ENCODE data around the gene GPT2.
A peak's percentile ranks its signal among the peaks of the same experiment; 100 is the strongest.

Gene GPT2

GRCh38 chr16:46875243-46875642, 8.9 kb upstream of the GPT2 start:
- Mint-ChIP-seq H3K27ac (ENCODE audit: low read depth) (no peak overlapping the region), H3K4me3 (no peak overlapping the region), H3K4me1 (no peaks in the 10 kb centered on the region), H3K9me3 (no peaks in the 10 kb centered on the region), H3K36me3 (ENCODE audit: insufficient read depth) (no peaks in the 10 kb centered on the region), H3K27me3 (peaks cover 23% of the 10 kb centered on the region)
- no peak for ATAC-seq (replicated peaks; ENCODE audit: extremely low read depth, poor library complexity, severe bottlenecking)
- DNase-seq (ENCODE audit: low spot score in 2 of 2), result no peak

DNA sequence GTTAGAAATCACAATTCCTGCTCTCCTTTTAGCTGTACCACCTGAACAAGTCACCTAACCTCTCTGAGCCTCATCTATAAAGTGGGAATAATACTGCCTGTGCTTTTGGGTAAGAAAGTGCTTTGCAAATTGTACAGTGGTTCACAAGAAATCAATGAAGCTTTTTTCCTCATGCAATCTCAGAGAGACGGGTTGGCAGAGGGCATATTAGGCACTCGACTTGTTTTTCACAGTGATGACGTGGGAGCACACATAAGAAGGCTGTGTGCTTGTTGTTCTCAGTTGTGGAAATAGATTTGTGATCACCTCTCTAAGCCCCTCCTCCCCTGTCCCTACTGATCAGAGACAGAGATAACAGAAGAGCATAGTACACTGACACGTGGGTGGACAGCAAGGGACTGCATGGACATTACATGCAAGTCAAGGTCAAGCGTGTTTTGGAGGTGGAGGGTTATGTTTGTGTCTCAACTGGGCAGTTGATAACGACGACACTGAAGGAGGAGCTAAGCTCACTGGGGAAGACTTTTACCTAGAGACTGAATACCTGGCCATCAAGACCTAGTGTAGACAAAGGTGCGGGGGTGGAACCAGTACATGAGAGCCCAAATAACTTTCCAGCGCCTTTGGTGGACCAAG, 1.7 kb upstream of the GPT2 start:
- Mint-ChIP-seq H3K27ac (ENCODE audit: low read depth) (no peak overlapping the region), H3K4me3 (peak overlapping the region; percentile 86), H3K27me3 (peaks cover 59% of the 10 kb centered on the region), H3K9me3 (no peaks in the 10 kb centered on the region), H3K36me3 (ENCODE audit: insufficient read depth) (peaks cover 2% of the 10 kb centered on the region), H3K4me1 (peaks cover 14% of the 10 kb centered on the region)
- DNase-seq (ENCODE audit: low spot score in 2 of 2) (no peak), ATAC-seq (replicated peaks; ENCODE audit: extremely low read depth, poor library complexity, severe bottlenecking) (no peak)

DNA sequence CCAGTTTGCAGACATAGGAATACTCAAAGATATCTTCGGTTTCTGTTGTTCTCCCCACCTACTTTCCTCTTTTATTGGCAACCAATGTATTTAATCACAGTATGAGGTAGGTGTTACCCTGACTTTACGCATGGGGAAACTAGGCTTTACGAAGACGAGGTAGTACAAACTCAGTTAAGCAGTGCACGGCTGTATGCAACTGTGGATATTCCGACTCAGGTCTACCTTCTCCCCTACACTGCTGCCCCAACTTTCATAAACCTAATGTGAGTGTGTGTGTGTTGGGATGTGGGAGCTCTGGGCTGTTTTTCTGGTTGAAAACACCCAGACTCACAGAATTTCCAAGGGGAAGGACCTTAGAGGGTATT, 1.2 kb upstream of the GPT2 start:
- H3K27ac Mint-ChIP-seq (ENCODE audit: low read depth), result no peak overlapping the region

GRCh38 chr16:46883353-46883689, 841 bp upstream of the GPT2 start:
- Mint-ChIP-seq H3K27me3 (peaks cover 59% of the 10 kb centered on the region), H3K27ac (ENCODE audit: low read depth) (peak overlapping the region; percentile 9), H3K4me1 (peaks cover 14% of the 10 kb centered on the region), H3K36me3 (ENCODE audit: insufficient read depth) (peaks cover 2% of the 10 kb centered on the region), H3K4me3 (peak overlapping the region; percentile 86), H3K9me3 (no peaks in the 10 kb centered on the region)
- no peak for ATAC-seq (replicated peaks; ENCODE audit: extremely low read depth, poor library complexity, severe bottlenecking)
- no peak for DNase-seq (ENCODE audit: low spot score in 2 of 2)

More for the DNA sequence above, 1.2 kb upstream of the GPT2 start:
- Mint-ChIP-seq H3K4me1 (peaks cover 14% of the 10 kb centered on the region), H3K36me3 (ENCODE audit: insufficient read depth) (peaks cover 2% of the 10 kb centered on the region), H3K27me3 (peaks cover 59% of the 10 kb centered on the region), H3K4me3 (peak overlapping the region; percentile 86), H3K9me3 (no peaks in the 10 kb centered on the region)
- DNase-seq (ENCODE audit: low spot score in 2 of 2), result no peak
- no peak for ATAC-seq (replicated peaks; ENCODE audit: extremely low read depth, poor library complexity, severe bottlenecking)

DNA sequence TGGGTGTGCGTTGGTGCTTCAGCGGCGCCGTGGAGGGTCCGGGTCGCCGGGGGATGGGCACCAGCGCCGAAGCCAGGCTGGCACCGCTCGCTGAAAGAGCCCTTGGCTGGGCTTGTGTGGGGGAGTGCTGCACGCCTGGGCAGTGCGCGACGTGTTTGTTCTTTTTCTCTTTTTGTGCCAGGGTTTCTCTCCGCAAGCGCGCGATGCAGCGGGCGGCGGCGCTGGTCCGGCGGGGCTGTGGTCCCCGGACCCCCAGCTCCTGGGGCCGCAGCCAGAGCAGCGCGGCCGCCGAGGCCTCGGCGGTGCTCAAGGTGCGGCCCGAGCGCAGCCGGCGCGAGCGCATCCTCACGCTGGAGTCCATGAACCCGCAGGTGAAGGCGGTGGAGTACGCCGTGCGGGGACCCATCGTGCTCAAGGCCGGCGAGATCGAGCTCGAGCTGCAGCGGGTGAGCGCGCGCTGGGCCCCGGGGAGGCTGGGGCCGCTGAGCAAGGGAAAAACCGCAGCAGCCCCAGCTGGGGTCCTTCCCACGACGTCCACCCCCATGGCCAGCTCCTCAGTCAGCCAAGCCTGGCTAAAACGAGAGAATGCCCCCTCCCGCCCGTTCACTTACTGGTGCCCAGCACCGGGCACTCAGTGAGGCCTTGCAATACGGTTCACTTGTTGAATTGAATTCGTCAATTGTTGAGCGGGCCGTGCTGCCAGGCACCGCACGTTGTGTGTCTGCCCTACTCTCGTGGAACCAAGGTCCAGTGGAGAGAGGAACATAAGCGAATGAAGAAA, 541 bp downstream of the GPT2 start:
- no peak for DNase-seq (ENCODE audit: low spot score in 2 of 2)
- peaks cover 58% of the 10 kb centered on the region for H3K27me3 Mint-ChIP-seq
- H3K4me3 Mint-ChIP-seq, result peak overlapping the region; percentile 86
- ATAC-seq (replicated peaks; ENCODE audit: extremely low read depth, poor library complexity, severe bottlenecking), result peak; percentile 25
- no peaks in the 10 kb centered on the region for H3K9me3 Mint-ChIP-seq
- no peak overlapping the region for H3K27ac Mint-ChIP-seq (ENCODE audit: low read depth)
- peaks cover 14% of the 10 kb centered on the region for H3K4me1 Mint-ChIP-seq
- peaks cover 2% of the 10 kb centered on the region for H3K36me3 Mint-ChIP-seq (ENCODE audit: insufficient read depth)

- ATAC-seq (replicated peaks; ENCODE audit: extremely low read depth, poor library complexity, severe bottlenecking), result no peak
- peaks cover 43% of the 10 kb centered on the region for H3K27me3 Mint-ChIP-seq
- H3K4me3 Mint-ChIP-seq, result peak overlapping the region; percentile 86
Measured at GRCh38 chr16:46885960-46886763, 2.0 kb downstream of the GPT2 start.

GRCh38 chr16:46886764-46887523, 2.8 kb downstream of the GPT2 start:
- H3K36me3 Mint-ChIP-seq (ENCODE audit: insufficient read depth), result peaks cover 2% of the 10 kb centered on the region
- H3K4me3 Mint-ChIP-seq, result peak overlapping the region; percentile 26
- peaks cover 14% of the 10 kb centered on the region for H3K4me1 Mint-ChIP-seq
- no peak overlapping the region for H3K27ac Mint-ChIP-seq (ENCODE audit: low read depth)
- DNase-seq (ENCODE audit: low spot score in 2 of 2) (no peak), ATAC-seq (replicated peaks; ENCODE audit: extremely low read depth, poor library complexity, severe bottlenecking) (no peak)
- H3K27me3 Mint-ChIP-seq, result peaks cover 42% of the 10 kb centered on the region
- H3K9me3 Mint-ChIP-seq, result no peaks in the 10 kb centered on the region

More at GRCh38 chr16:46885960-46886763, 2.0 kb downstream of the GPT2 start:
- DNase-seq (ENCODE audit: low spot score in 2 of 2), result no peak
- peaks cover 14% of the 10 kb centered on the region for H3K4me1 Mint-ChIP-seq
- H3K9me3 Mint-ChIP-seq, result no peaks in the 10 kb centered on the region
- H3K27ac Mint-ChIP-seq (ENCODE audit: low read depth), result no peak overlapping the region
- peaks cover 2% of the 10 kb centered on the region for H3K36me3 Mint-ChIP-seq (ENCODE audit: insufficient read depth)

DNA sequence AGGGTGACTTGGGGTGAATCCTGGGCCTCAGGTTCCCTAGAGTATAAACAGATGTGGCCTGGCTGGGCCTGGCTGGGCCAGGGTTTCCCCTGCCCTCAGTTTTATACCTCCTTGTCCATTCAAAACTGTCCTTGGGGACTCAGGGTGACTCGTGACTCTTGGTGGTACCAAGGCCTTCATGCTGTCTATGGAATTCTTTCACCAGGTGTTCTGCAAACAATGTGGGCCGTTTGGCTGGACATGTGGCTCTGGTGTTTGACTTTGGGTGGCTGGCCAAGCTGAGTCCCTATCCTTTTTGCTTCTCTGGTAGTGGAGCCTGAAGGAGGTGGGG, 3.3 kb downstream of the GPT2 start:
- Mint-ChIP-seq H3K4me3 (no peak overlapping the region), H3K9me3 (no peaks in the 10 kb centered on the region), H3K4me1 (peaks cover 14% of the 10 kb centered on the region), H3K27me3 (peaks cover 37% of the 10 kb centered on the region), H3K36me3 (ENCODE audit: insufficient read depth) (peaks cover 2% of the 10 kb centered on the region), H3K27ac (ENCODE audit: low read depth) (no peak overlapping the region)
- ATAC-seq (replicated peaks; ENCODE audit: extremely low read depth, poor library complexity, severe bottlenecking), result no peak
- DNase-seq (ENCODE audit: low spot score in 2 of 2), result no peak

DNA sequence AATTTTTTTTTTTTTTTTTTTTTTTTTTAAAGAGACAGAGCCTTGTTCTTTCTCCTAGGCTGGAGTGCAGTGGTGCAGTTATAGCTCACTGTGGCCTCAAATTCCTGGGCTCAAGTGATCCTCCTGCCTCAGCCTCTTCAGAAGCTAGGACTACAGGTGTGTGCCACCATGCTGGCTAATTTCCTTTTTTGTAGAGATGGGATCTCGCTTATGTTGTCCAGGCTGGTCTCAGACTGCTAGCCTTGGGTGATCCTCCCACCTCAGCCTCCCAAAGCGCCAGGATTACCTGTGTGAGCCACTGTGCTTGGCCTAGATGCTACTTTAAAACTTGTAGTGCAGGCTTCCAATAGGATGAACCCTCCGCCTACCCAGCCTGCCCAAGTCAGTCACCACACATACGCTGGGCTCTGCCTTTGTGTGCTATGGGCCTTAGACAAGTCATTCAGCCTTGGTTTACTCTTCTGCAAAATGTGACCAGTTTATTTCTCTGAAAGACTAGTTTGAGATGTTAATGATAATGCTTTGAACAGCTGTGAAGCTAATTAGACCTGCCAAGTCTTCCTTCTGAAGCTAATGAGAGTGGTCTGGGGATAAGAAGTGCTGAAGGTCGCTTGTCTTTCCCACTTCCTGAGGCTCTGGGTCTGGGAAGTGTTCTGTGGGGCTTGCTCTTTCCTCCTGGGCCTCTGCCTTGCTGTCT, 5.2 kb downstream of the GPT2 start:
- no peak overlapping the region for H3K27ac Mint-ChIP-seq (ENCODE audit: low read depth)
- DNase-seq (ENCODE audit: low spot score in 2 of 2), result no peak
- H3K4me3 Mint-ChIP-seq, result no peak overlapping the region

DNA sequence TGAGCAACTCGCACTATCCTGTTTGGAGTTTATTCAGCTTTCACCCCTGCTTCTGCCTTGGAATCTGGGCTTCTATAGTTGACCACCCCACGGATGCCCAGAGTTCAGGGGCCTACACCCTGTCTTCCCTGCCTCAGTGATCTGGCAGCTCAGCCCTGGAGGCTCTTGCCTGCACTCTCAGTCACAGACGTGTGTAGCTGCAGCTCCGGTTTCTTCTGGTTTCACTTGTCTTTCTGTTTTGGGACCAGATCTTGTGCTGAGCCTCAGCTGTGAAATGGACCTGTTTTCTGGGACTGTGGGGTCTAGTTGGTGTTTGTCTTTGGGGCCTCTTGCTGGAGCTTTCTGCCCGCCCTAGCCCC, 5.8 kb downstream of the GPT2 start:
- Mint-ChIP-seq H3K4me1 (peaks cover 6% of the 10 kb centered on the region), H3K36me3 (ENCODE audit: insufficient read depth) (no peaks in the 10 kb centered on the region), H3K27me3 (peaks cover 20% of the 10 kb centered on the region), H3K27ac (ENCODE audit: low read depth) (no peak overlapping the region), H3K4me3 (no peak overlapping the region), H3K9me3 (no peaks in the 10 kb centered on the region)
- ATAC-seq (replicated peaks; ENCODE audit: extremely low read depth, poor library complexity, severe bottlenecking) (no peak), DNase-seq (ENCODE audit: low spot score in 2 of 2) (no peak)

More for the DNA sequence above, 5.2 kb downstream of the GPT2 start:
- Mint-ChIP-seq H3K4me1 (peaks cover 8% of the 10 kb centered on the region), H3K36me3 (ENCODE audit: insufficient read depth) (peaks cover under 1% of the 10 kb centered on the region), H3K27me3 (peaks cover 24% of the 10 kb centered on the region), H3K9me3 (no peaks in the 10 kb centered on the region)
- no peak for ATAC-seq (replicated peaks; ENCODE audit: extremely low read depth, poor library complexity, severe bottlenecking)

DNA sequence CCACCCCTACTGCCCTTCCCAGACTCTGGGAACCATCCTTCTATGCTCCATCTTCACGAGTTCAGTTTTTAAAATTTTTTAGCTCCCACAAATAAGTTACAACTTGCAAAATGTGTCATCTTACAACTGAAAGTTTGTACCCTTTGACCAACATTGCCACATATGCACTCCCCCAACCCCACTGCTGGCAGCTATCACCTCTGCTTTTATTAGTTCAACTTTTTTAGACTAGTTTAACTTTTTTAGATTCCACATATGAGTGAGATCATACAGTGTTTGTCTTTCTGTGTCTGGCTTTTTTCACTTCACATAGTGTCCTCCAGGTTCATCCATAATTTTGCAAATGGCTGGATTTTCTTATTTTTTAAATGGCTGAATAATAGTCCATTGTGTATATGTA, 7.7 kb downstream of the GPT2 start:
- H3K9me3 Mint-ChIP-seq, result no peaks in the 10 kb centered on the region
- no peaks in the 10 kb centered on the region for H3K36me3 Mint-ChIP-seq (ENCODE audit: insufficient read depth)
- ATAC-seq (replicated peaks; ENCODE audit: extremely low read depth, poor library complexity, severe bottlenecking) (no peak), DNase-seq (ENCODE audit: low spot score in 2 of 2) (no peak)
- no peak overlapping the region for H3K27ac Mint-ChIP-seq (ENCODE audit: low read depth)
- H3K27me3 Mint-ChIP-seq, result peaks cover under 1% of the 10 kb centered on the region
- H3K4me3 Mint-ChIP-seq, result no peak overlapping the region
- H3K4me1 Mint-ChIP-seq, result no peaks in the 10 kb centered on the region
